NCI-H1105 treated with DMSO at 0.1 percent for 48 hours (cell line): ENCODE measurements around the gene HS1BP3.

Experiments used
- DNase-seq: peaks from one replicate; lab custom pipeline; 2025; lab: John Stamatoyannopoulos, UW

Gene HS1BP3

DNA sequence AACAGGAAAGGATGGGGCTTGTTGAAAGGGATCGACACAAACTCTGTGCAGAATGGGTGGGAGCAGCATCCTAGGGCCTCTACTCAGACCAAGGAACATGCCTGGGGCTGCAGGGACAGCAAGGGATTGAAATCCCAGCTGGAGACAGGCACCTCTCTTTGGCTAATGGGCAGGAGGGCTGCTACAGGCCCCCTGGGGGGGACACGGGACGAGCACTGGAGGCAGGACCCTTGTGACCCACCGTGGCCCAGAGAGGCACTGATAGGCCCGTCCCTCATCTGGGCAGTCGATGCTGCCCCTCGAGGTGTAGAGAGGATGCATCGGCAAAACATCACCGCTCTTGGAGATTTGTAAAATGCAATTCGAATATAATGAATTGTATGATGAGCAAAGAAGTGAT is 5.1 kb downstream of the HS1BP3 start:
- no peak for DNase-seq

DNA sequence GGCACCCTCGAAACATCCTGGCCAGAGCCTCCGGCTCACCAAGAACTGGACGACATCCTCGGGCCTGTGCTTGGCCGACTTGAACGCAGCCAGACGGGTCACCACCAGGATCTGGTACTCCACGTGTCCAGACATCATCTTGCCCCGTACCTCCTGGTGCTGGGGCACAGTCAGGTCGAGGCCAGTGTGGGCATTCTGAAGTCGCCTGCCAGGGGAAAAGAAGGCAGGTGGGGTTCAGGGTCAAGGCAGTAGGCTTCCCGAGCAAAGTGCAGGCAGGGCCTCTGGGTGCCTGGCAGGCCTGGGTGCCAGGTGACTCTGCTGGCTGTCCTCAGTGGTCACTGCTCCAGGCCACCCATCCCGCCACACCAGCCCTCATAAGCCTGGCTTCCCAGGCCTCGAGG is 5.6 kb downstream of the HS1BP3 start:
- no peak for DNase-seq

DNA sequence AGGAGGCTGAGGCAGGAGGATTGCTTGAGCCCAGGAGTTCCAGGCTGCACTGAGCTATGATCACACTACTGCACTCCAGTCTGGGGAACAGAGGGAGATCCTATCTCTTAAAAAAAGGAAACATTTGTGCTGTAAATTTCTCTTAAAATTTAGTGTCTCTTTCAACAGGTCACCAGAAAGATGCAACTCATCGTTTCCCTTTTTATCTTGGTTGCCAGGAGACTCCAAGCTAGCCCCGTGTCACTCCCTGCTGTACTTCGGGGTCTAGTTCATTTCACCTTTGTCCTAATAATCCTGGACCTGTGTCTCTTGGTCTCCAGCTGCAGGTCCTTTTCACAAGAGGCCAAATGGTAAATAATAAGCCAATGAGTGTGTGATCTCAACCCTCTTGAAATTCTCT is 7.1 kb downstream of the HS1BP3 start:
- DNase-seq = no peak

- no peak for DNase-seq
Observed at GRCh38 chr2:20643060-20643459, 7.8 kb downstream of the HS1BP3 start.

DNA sequence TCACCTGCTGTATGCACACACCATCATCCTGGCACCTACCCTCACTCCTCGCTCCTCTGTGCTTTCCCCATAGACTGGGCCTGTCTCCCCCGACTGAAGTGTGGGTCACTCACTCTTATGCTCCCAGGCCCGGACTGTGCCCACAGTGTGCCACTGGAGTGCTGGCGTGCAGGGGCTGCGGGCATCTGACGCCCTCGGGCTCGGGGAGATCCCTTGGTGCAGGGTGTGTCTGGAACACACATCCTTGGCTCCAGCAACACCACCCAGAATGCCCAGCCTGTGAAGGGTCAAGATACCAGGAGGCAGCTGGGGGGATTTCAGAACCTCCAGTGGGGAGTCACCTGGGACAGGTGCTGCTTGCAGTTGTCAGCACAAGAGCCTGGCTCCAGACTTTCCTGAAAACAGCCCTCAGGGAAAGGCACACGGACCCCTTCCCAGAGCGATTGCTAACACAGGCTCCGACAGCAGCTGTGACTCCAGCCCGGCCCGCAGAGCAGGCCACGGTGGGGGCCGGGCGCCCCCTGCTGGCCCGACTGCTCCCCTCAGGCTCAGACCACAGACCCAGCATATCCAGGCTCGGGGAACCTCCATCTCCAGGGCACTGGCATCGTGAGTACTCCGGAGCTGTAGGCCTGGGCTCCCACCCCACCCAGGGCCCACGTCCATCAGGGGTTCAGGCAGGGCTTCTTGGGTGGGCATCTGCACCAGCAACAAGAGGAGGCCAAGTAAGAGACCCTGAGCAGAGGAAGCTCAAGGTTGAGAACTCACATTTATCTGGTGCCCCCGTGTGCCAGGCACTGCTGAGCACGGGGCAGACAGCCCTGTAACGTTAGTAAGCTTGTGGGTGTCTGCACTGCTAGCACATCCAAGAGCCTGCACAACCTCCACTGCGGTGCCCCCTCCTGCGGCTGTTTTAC is 8.6 kb downstream of the HS1BP3 start:
- peak; percentile 61 for DNase-seq

DNA sequence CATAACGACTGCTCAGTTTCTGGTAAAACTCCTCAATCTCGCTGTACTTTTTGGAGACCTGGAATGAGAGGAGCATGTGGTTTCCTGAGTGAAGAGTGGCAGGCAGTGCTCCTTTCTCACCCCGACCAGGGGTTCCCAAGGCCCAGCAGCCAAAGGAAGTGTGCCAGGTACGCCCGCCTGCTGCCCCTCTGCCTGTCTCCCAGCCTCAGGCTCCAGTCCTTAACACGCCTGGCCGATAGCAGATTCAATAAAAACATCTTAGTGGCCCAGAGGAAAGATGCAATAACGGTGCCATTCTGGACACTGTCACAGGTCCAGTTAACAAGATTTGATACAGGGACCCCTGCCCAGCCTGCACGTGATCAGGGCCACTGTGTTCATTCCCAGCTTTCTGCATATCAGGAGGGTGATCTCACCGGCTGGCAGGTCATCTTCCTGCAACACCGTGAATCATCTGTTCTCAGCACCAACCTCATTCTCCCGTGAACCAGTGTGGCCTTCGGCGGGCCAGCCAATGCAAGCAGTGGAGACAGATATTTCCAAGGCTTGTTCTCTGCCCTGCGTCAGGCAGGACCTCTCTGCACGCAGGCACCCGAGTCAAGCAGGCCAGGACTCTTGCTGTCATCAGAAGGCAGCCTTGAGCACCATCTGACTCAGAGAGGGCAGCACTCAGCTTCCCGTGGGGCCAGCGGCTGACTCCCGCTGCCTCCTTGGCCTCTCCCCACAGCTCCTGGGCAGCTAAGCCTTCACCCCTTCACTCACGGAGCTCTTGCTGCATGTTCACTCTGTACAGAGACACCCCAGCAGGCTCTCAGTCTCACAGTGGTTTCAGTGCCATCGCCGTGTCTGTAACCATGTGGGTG is 9.5 kb downstream of the HS1BP3 start:
- DNase-seq = no peak

GRCh38 chr2:20640411-20641122 is 10.3 kb downstream of the HS1BP3 start:
- DNase-seq = no peak

DNA sequence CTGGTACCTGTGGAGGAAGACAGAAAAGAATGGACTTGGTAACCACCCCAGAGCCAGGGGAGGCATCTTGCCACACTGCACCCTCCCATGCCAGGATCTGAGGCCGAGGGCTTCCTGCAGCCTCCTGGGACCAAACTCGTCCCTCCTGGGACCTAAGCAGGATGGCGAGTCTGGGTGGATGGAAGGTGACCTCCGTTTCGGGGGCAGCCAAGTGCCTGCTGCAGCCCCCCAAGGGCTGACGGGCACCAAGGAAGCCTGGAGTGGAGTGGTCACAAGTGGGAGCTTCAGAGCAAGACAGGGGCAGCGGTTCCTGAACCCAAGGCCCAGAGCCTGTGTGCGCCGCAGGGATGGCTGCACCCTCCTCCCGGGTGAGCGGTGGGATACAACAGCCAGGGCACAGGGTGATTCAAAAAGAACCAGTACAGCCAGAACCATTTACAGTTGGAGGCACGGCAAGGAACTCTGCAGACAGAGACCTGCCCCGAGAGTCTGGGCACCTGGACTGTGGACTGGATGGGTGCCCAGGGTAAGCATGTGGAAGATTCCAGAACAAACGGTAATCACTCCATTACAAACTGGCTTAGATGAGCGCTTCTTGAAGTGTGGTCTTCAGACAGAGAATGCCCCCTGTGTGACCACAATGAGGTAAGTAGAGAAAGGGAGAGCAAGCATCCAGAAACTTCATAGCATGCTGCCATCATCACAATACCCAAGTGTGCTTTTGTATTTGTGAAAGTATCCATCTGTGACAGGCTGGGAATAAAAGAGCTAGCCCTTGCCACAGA is 12.1 kb downstream of the HS1BP3 start:
- no peak for DNase-seq

DNA sequence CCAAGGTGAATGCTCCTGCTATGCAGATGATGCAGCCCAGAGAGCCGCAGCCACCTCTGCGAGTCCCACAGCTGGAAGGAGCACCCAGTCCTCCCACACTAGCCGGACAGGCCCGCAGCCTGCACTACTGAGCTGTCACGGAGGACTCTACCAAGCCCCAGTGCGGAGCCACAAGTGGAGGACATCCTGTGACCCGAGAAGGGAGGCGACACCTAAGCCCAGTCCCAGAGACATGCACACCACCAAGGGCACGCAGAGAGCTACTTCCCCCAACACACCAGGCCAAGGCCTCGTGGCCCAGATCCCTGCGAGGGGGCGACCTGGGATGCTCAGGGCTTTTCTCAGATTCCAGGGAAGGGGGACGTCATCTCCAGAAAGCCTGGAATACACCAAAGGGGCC is 12.9 kb downstream of the HS1BP3 start:
- DNase-seq = no peak

- no peak for DNase-seq
Observed at GRCh38 chr2:20637147-20637546, 13.8 kb downstream of the HS1BP3 start.

DNA sequence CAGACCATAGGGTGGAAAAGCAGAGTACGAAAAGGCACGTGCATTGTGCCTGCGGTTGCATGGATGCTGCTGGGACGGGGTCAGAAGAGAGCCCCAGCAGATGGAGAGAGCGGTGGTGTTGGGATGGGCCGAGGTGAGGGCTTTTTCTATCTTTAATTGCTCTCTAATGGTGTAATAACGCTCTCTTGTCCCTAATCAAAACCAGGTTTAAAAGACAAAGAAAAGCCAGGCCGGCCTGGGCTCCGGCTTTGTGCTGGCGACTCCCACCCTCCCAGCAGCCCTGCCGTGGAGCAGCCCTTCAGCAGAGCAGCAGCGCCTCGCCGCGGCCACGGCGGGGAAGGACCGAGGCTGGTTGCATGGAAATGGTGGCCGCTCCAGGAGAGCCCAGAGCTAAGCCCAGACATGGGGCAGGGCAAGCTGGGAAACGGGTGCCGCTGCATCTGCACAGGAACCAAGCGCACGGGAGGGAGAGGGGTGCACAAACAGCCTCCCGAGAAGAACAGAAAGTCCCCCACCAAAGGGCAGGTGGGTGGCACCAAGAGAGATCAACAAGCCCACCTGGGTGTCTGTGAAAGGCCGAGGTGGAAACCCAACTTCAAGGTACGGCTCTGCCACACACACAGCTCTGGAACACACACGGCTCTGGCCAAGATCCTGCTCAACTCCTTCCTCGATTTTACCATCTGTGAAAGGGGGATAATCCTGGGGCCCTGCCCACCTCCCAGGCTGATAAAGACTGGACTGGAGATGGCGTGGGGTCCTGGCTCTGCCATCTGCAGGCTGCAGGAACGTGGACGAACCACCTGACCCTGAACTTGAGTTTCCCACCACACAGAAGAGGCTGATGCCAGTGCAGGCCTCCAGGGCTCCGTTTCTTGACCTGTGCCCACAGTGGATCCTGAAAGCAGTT is 15.0 kb downstream of the HS1BP3 start:
- DNase-seq = peak; percentile 62

GRCh38 chr2:20635113-20635510 is 15.8 kb downstream of the HS1BP3 start:
- no peak for DNase-seq

GRCh38 chr2:20634507-20635112 is 16.3 kb downstream of the HS1BP3 start:
- DNase-seq = no peak

- DNase-seq = no peak
Observed at GRCh38 chr2:20633794-20634506, 16.9 kb downstream of the HS1BP3 start.

GRCh38 chr2:20633001-20633400 is 17.9 kb downstream of the HS1BP3 start:
- DNase-seq = no peak

- DNase-seq = no peak
Observed at GRCh38 chr2:20632446-20632990, 18.4 kb downstream of the HS1BP3 start.

GRCh38 chr2:20631617-20632307 is 19.1 kb downstream of the HS1BP3 start:
- DNase-seq = no peak

DNA sequence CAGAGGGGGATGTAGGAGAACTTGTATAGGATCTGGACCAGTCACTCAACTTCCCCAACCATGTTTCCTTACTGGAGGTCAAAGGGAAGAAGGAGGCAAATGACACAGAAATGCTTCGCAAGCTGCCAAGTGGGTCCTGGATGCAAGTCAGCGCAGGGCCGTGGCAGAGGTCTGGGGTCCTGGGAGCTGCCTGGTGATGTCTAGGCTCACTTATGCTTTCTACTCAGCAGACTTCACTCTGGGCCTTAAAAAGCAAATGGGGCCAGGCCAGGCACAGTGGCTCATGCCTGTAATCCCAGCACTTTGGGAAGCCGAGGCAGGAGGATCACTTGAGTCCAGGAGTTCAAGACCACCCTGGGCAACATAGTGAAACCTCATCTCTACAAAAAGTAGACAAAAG is 19.9 kb downstream of the HS1BP3 start:
- DNase-seq = no peak
